22Rv1 (cell line): ENCODE results near the gene RAB20.

ENCODE experiments used
- CTCF ChIP-seq: fragments of 450-650 bp; IDR thresholded peaks from 2 replicates; pipeline ENCODE4 v1.5.1; 2017; ENCODE audit warnings: mild to moderate bottlenecking
- ZFX ChIP-seq: fragments of 450-650 bp; IDR thresholded peaks from 2 replicates; pipeline ENCODE4 v1.6.1; 2017; ENCODE audit warnings: antibody characterized with exemption, borderline replicate concordance

- TF ChIP-seq CTCF = no peak
- TF ChIP-seq ZFX = no peak
These were observed 11.7 kb downstream of the RAB20 start for GRCh38 chr13:110549795-110550160.
